Mesendoderm (in vitro differentiated cells): Measurements from ENCODE around the gene ARID4A.
A peak's percentile ranks its signal among the peaks of the same experiment; 100 is the strongest.

Experiments
- DNase-seq: peaks from one replicate; pipeline ENCODE4 v3.0.0; 2013
- H2AK5ac ChIP-seq: 2 replicates; pipeline ENCODE4 v1.6.1; 2013; ENCODE audit warnings: low read length, inconsistent platforms
- H2BK120ac ChIP-seq: 2 replicates; pipeline ENCODE4 v1.6.1; 2013; ENCODE audit warnings: low read depth, mild to moderate bottlenecking, low read length, moderate library complexity, mixed read lengths
- H2BK15ac ChIP-seq: replicated peaks from 2 replicates; pipeline ENCODE4 v1.6.1; 2013; ENCODE audit warnings: low read depth, mild to moderate bottlenecking, moderate library complexity
- H2BK5ac ChIP-seq: 2 replicates; pipeline ENCODE4 v1.6.1; 2013; ENCODE audit warnings: low read length, inconsistent platforms
- H3K18ac ChIP-seq: 2 replicates; pipeline ENCODE4 v1.6.1; 2013; ENCODE audit warnings: mild to moderate bottlenecking, low read length, mixed read lengths
- H3K23ac ChIP-seq: one replicate; pipeline ENCODE4 v1.6.1; 2013; ENCODE audit warnings: low read length
- H3K27ac ChIP-seq: 2 replicates; pipeline ENCODE4 v1.5.1; 2013; ENCODE audit warnings: low read depth, mild to moderate bottlenecking, inconsistent platforms, low read length, moderate library complexity
- H3K27me3 ChIP-seq: 2 replicates; pipeline ENCODE4 v1.6.1; 2013; ENCODE audit warnings: low read length, control low read depth, mild to moderate bottlenecking, inconsistent platforms; ENCODE audit not compliant: insufficient read depth, poor library complexity
- H3K36me3 ChIP-seq: 2 replicates; pipeline ENCODE4 v1.6.1; 2013; ENCODE audit warnings: low read length, inconsistent platforms; ENCODE audit not compliant: control insufficient read depth, insufficient read depth
- H3K4ac ChIP-seq: one replicate; pipeline ENCODE4 v1.6.1; 2013; ENCODE audit warnings: low read depth, mild to moderate bottlenecking, low read length, moderate library complexity
- H3K4me1 ChIP-seq: 2 replicates; pipeline ENCODE4 v1.6.1; 2013; ENCODE audit warnings: low read depth, low read length, inconsistent platforms; ENCODE audit not compliant: control insufficient read depth
- H3K4me2 ChIP-seq: 2 replicates; pipeline ENCODE4 v1.6.1; 2013; ENCODE audit warnings: low read length
- H3K4me3 ChIP-seq: 2 replicates; pipeline ENCODE4 v1.5.1; 2013; ENCODE audit warnings: mild to moderate bottlenecking, low read length
- H3K56ac ChIP-seq: one replicate; pipeline ENCODE4 v1.6.1; 2013; ENCODE audit warnings: low read length
- H3K79me1 ChIP-seq: 2 replicates; pipeline ENCODE4 v1.6.1; 2013; ENCODE audit warnings: low read length, inconsistent platforms
- H3K79me2 ChIP-seq: 2 replicates; pipeline ENCODE4 v1.6.1; 2013; ENCODE audit warnings: mild to moderate bottlenecking, low read length; ENCODE audit not compliant: control insufficient read depth, insufficient read depth
- H3K9ac ChIP-seq: 2 replicates; pipeline ENCODE4 v1.6.1; 2013; ENCODE audit warnings: low read length, inconsistent platforms
- H4K5ac ChIP-seq: one replicate; pipeline ENCODE4 v1.6.1; 2013; ENCODE audit warnings: low read length
- H4K8ac ChIP-seq: one replicate; pipeline ENCODE4 v1.6.1; 2013; ENCODE audit warnings: low read depth, mild to moderate bottlenecking, control low read depth, low read length, moderate library complexity
- WGBS: extraction: QIAGEN DNeasy Blood & Tissue Kit; methylation state at CpG from one replicate; pipeline ENCODE4 v1.1.7; 2013; ENCODE audit warnings: low lambda C conversion rate, missing lambda C conversion rate; ENCODE audit not compliant: insufficient coverage; ENCODE audit errors: extremely low coverage; 5-methylcytosine and 5-hydroxymethylcytosine counted together

ARID4A gene

GRCh38 chr14:58364316-58364715, 66.0 kb downstream of the ARID4A start:
- H3K36me3 ChIP-seq, result no peaks in the 10 kb centered on the region
- no peak for DNase-seq
- H3K79me2 ChIP-seq, result no peaks in the 10 kb centered on the region
- no peak overlapping the region for H3K4me2 ChIP-seq
- H3K4me1 ChIP-seq, result no peaks in the 10 kb centered on the region
- no peak overlapping the region for H2BK120ac ChIP-seq
- H3K27me3 ChIP-seq, result no peaks in the 10 kb centered on the region
- no peak overlapping the region for H3K23ac ChIP-seq
- H3K4me3 ChIP-seq, result no peak overlapping the region
- no peak overlapping the region for H3K4ac ChIP-seq
- no peak overlapping the region for H3K27ac ChIP-seq
- no peak overlapping the region for H3K9ac ChIP-seq
- H2BK15ac ChIP-seq, result no peak overlapping the region
- H4K8ac ChIP-seq, result no peak overlapping the region
- H3K18ac ChIP-seq, result no peak overlapping the region
- WGBS, result no CpG with 5 or more reads among the region's 4 CpGs
- H4K5ac ChIP-seq, result no peak overlapping the region
- H2AK5ac ChIP-seq, result no peak overlapping the region
- no peak overlapping the region for H3K56ac ChIP-seq
- H3K79me1 ChIP-seq, result no peaks in the 10 kb centered on the region
- H2BK5ac ChIP-seq, result no peak overlapping the region

GRCh38 chr14:58367296-58367695, 68.9 kb downstream of the ARID4A start:
- no peak overlapping the region for H3K23ac ChIP-seq
- no peak for DNase-seq
- no CpG with 5 or more reads among the region's 3 CpGs for WGBS
- no peak overlapping the region for H3K4ac ChIP-seq
- H4K8ac ChIP-seq, result no peak overlapping the region
- no peaks in the 10 kb centered on the region for H3K4me1 ChIP-seq
- no peak overlapping the region for H3K18ac ChIP-seq
- no peak overlapping the region for H3K4me3 ChIP-seq
- no peak overlapping the region for H3K4me2 ChIP-seq
- H2BK120ac ChIP-seq, result no peak overlapping the region
- no peaks in the 10 kb centered on the region for H3K27me3 ChIP-seq
- no peak overlapping the region for H2BK5ac ChIP-seq
- no peak overlapping the region for H2AK5ac ChIP-seq
- no peak overlapping the region for H3K27ac ChIP-seq
- no peak overlapping the region for H2BK15ac ChIP-seq
- no peak overlapping the region for H3K9ac ChIP-seq
- H4K5ac ChIP-seq, result no peak overlapping the region
- H3K79me1 ChIP-seq, result no peaks in the 10 kb centered on the region
- H3K56ac ChIP-seq, result no peak overlapping the region
- no peaks in the 10 kb centered on the region for H3K36me3 ChIP-seq
- H3K79me2 ChIP-seq, result no peaks in the 10 kb centered on the region

GRCh38 chr14:58368956-58369355, 70.6 kb downstream of the ARID4A start:
- Histone ChIP-seq H3K4me3 (no peak overlapping the region), H3K4me2 (no peak overlapping the region), H3K9ac (no peak overlapping the region), H3K56ac (no peak overlapping the region), H4K8ac (no peak overlapping the region), H2BK15ac (no peak overlapping the region), H4K5ac (no peak overlapping the region), H2BK120ac (no peak overlapping the region), H2AK5ac (no peak overlapping the region), H3K79me2 (no peaks in the 10 kb centered on the region), H3K27me3 (no peaks in the 10 kb centered on the region), H3K79me1 (no peaks in the 10 kb centered on the region), H2BK5ac (no peak overlapping the region), H3K4me1 (no peaks in the 10 kb centered on the region), H3K36me3 (no peaks in the 10 kb centered on the region), H3K23ac (no peak overlapping the region), H3K18ac (no peak overlapping the region), H3K4ac (no peak overlapping the region), H3K27ac (no peak overlapping the region)
- WGBS, result no CpG with 5 or more reads among the region's 1 CpG
- DNase-seq, result no peak

- Histone ChIP-seq H3K18ac (no peak overlapping the region), H3K79me1 (no peaks in the 10 kb centered on the region), H3K79me2 (no peaks in the 10 kb centered on the region), H3K4me3 (no peak overlapping the region), H3K56ac (no peak overlapping the region), H3K9ac (no peak overlapping the region), H3K27me3 (no peaks in the 10 kb centered on the region), H2BK15ac (no peak overlapping the region), H2BK120ac (no peak overlapping the region), H3K23ac (no peak overlapping the region), H3K4me1 (no peaks in the 10 kb centered on the region), H2BK5ac (no peak overlapping the region), H3K27ac (no peak overlapping the region), H4K5ac (no peak overlapping the region), H3K36me3 (no peaks in the 10 kb centered on the region), H3K4me2 (no peak overlapping the region), H2AK5ac (no peak overlapping the region), H3K4ac (no peak overlapping the region), H4K8ac (no peak overlapping the region)
- DNase-seq, result no peak
These were observed 78.4 kb downstream of the ARID4A start for GRCh38 chr14:58376791-58377190.

GRCh38 chr14:58390830-58391229, 92.5 kb downstream of the ARID4A start:
- H4K8ac ChIP-seq, result no peak overlapping the region
- DNase-seq, result no peak
- H3K4me1 ChIP-seq, result no peaks in the 10 kb centered on the region
- H3K27me3 ChIP-seq, result no peaks in the 10 kb centered on the region
- no peak overlapping the region for H2BK15ac ChIP-seq
- H2BK120ac ChIP-seq, result no peak overlapping the region
- no peaks in the 10 kb centered on the region for H3K79me2 ChIP-seq
- H3K9ac ChIP-seq, result no peak overlapping the region
- no peak overlapping the region for H4K5ac ChIP-seq
- H3K4ac ChIP-seq, result no peak overlapping the region
- H2AK5ac ChIP-seq, result no peak overlapping the region
- no peak overlapping the region for H2BK5ac ChIP-seq
- H3K56ac ChIP-seq, result no peak overlapping the region
- H3K18ac ChIP-seq, result no peak overlapping the region
- no peak overlapping the region for H3K4me2 ChIP-seq
- H3K23ac ChIP-seq, result no peak overlapping the region
- no peaks in the 10 kb centered on the region for H3K36me3 ChIP-seq
- WGBS, result no CpG with 5 or more reads among the region's 2 CpGs
- H3K79me1 ChIP-seq, result no peaks in the 10 kb centered on the region
- H3K27ac ChIP-seq, result no peak overlapping the region
- no peak overlapping the region for H3K4me3 ChIP-seq

GRCh38 chr14:58395562-58395811, 97.1 kb downstream of the ARID4A start:
- no peaks in the 10 kb centered on the region for H3K79me1 ChIP-seq
- DNase-seq, result no peak
- no peak overlapping the region for H3K4ac ChIP-seq
- H3K79me2 ChIP-seq, result no peaks in the 10 kb centered on the region
- H2BK5ac ChIP-seq, result no peak overlapping the region
- peak overlapping the region; percentile 95 for H3K56ac ChIP-seq
- H3K27ac ChIP-seq, result no peak overlapping the region
- no peak overlapping the region for H3K4me3 ChIP-seq
- H3K27me3 ChIP-seq, result no peaks in the 10 kb centered on the region
- peak overlapping the region; percentile 38 for H3K4me2 ChIP-seq
- no peak overlapping the region for H3K18ac ChIP-seq
- H3K4me1 ChIP-seq, result peaks cover 2% of the 10 kb centered on the region
- H2AK5ac ChIP-seq, result no peak overlapping the region
- no peaks in the 10 kb centered on the region for H3K36me3 ChIP-seq
- no peak overlapping the region for H4K5ac ChIP-seq
- H2BK15ac ChIP-seq, result no peak overlapping the region
- H3K23ac ChIP-seq, result no peak overlapping the region
- no CpG with 5 or more reads among the region's 10 CpGs for WGBS
- no peak overlapping the region for H4K8ac ChIP-seq
- H3K9ac ChIP-seq, result peak overlapping the region; percentile 40
- H2BK120ac ChIP-seq, result no peak overlapping the region
